HL-60/S4 treated with phorbol 12-myristate 13-acetate at 8.2 ng/mL for 4 days and 3 days (cell line): ENCODE data around the gene SYNDIG1.

Experiments used
- in situ Hi-C: fragments of 300-500 bp; cut with MboI; formaldehyde crosslinking; loops from 2 replicates; pipeline ENCODE4 v1.15.0; 2022; ENCODE audit warnings: low sequenced_read_pairs

The SYNDIG1 gene

DNA sequence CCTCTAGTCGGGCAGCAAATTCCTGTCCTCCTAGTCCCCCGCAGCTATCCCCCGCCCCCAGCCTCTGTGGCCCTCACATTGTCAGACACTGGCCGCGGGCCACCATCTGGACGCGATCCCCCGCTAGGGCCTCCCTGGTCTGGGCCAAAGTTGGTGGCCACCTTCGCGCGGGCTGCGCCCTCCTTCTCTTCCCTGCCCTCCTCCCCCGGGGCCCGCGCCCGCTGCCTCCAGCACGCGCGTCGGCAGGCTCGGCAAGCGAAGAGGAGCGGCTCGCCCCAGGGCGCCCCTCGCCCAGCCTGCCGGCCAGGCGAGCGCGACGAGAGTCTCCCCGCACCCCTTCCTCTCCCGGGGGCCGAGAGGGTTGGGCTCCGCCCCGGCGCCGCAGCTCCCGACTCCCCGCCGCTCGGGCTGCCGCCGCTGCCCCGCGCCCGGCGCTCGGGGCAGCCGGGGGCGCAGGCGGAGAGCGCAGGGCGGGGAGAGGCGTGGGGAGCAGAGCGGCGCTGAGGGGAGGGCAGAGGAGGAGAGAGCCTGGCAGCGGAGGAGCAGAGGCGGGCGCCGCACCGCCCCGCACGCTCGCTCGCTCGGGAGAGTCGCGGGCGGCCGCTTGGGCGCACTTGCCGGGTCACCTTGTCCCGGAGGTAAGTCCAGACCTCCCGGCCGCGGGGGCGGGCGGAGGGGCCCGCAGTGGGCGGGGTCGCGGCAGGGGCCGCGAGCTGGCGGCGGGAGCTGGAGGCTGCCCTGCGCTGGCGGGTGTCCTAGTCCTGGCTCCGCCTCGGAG lies at the start of gene SYNDIG1:
TSS of gene SYNDIG1 (plus strand) at position 514 of the 778 bp plus-strand sequence. CDS start 73,469 bp downstream, outside the sequence.
- in situ Hi-C loops, result no loop called here

GRCh38 chr20:24419786-24420185 lies 49.6 kb upstream of the SYNDIG1 start:
- in situ Hi-C loops, result no loop called here

DNA sequence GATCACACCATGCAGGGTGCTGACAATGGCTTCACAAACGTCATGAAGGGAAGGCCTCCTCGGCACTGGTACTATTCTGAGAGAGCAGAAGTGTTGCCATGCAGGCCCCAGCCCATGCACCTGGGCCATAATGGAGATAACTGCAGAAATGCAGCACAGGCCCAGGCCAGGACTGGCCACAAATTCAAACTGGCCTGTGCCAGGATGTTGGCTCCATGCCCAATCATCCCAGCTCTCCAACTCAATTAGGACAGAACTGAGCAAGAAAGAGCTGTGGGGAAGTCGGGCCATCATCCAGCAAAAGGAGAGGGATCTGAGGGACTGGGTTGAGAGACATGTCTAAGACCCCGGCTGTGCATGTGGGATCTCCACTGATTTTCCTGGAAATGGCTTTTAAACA lies 48.9 kb upstream of the SYNDIG1 start:
- in situ Hi-C loops, result no loop called here

GRCh38 chr20:24421071-24421470 lies 48.4 kb upstream of the SYNDIG1 start:
- in situ Hi-C loops, result no loop called here

DNA sequence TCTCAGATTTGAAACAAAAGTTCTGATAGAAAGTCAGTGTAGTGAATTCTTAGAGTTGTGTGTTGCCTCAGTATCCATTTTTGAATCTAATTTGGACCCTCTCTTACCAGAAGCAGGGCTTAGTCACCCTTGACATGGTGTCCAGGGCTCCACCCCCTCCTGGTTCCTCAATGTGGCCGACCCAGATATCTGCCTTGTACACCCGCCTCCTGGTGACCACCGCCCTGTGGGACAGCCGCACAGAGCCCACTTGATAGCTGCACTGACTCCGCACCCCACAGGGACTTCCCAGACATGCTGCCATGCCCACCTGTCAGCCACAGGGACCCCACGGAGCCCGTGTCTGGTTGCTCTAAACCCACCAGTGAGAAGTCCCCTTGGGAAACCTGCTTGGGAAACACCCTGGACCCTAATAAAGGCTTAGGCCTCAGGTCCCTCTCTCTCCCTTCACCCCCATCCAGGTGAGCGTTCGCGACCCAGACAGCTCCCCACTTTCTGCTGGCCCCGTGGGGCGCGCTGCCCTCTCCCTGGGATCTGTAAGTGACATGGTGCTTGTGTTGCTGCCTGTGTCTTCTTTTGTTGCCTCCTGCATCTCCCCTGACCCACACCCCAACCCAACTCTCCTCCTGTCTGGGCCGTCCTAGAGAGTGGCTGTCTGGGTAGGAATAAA lies 47.2 kb upstream of the SYNDIG1 start:
- in situ Hi-C loops, result no loop called here

GRCh38 chr20:24423390-24424313 lies 45.8 kb upstream of the SYNDIG1 start:
- in situ Hi-C loops, result no loop called here

GRCh38 chr20:24425523-24426135 lies 43.8 kb upstream of the SYNDIG1 start:
- in situ Hi-C loops, result no loop called here

DNA sequence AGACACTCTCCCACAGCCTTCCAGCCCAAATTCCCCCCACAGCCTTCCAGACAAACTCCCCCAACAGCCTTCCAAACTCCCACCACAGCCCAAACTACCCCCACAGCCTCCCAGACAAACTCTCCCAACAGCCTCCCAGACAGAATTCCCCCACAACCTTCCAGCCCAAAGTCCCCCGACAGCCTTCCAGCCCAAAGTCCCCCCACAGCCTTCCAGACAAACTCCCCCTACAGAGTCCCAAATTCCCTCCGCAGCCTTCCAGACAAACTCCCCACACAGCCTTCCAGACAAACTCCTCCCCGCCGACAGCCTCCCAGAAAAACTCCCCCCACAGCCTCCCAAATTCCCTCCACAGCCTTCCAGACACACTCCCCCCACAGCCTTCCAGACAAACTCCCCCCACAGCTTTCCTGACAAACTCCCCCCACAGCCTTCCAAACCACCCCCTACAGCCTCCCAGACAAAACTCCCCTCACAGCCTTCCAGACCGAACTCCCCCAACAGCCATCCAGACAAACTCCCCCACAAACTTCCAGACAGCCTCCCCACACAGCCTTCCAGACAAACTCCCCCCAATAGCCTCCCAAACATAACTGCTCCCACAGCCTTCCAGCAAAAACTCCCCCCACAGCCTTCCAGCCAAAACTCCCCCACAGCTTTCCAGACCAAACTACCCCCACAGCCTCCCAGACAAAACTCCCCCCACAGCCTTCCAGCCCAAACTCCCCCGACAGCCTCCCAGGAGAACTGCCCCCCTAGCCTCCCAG lies 38.0 kb upstream of the SYNDIG1 start:
- in situ Hi-C loops, result no loop called here

DNA sequence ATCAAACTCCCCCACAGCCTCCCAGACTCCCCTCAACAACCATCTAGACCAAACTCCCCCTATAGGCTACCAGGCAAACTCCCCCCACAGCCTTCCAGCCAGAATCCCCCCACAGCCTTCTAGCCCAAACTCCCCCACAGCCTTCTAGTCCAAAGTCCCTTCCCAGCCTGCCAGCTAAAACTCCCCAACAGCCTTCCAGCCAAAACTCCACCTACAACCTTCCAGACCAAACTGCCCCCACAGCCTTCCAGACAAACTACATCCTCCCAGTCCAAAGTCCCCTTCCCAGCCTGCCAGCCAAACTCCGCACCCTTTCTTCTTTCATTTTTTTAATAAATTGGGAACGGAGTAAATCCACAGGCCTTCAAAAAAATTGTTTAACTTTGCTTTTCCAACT lies 37.4 kb upstream of the SYNDIG1 start:
- in situ Hi-C loops, result no loop called here

DNA sequence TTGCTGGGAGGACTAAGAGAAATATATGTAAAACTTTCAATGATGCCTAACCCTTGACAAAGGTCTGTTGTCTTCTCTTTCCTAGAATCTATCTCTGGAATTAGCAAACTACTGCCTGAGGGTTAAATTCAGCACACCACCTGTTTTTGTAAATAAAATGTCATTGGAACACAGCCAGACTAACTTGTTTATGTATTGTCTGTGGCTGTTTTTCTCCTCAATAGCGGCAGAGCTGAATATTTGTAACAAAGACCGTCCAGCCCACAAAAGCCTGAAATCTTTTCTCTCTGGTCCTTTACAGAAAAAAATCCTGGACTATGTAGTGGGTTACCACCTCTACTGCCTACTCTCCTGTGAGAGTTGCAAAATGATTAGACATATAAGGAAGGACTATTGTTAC lies 33.3 kb upstream of the SYNDIG1 start:
- in situ Hi-C loops, result no loop called here

DNA sequence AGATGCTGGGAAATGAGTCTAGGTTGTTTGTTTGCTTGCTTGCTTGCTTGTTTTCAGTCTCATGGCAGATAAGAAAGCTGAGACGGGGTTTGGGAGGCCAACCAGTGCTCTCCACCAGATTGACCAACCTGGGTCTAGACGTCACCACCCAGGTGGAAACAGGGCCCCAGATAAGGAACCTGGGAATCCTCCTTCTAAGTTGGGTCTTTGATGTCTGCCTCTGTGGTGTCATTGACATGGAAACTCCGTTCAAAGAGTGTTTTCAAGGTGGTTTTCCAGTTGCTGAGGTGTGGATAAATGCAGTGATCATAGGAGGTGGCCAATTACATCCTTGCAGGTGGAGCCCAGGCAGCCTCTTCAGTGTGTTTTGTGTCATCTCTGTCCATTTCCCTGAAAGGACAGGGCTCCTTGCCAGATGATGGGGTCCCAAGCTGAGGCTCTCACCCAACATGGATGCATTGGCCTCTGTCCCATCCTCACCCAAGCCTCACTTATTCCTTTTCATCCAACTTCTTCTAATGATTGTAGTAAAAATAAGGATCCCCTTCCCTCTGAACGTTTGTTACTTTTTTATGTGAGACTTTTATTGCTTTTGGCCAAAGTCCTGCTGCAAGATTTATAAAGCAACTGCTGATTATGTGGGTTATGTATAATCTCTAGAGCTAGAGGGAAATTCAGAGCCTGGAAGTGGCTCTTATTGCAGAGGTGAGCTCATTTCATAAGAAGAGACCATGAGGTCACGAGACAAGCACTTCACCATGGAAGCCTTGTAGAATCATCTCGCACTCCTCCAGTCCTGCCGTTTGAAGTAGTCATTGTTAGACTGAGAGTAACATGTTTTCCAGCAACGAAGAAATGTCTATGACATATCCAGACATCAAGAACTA lies 32.0 kb upstream of the SYNDIG1 start:
- in situ Hi-C loops, result no loop called here

GRCh38 chr20:24438331-24438730 lies 31.1 kb upstream of the SYNDIG1 start:
- in situ Hi-C loops, result no loop called here

- in situ Hi-C loops, result no loop called here
Measured at GRCh38 chr20:24439737-24440387, 29.6 kb upstream of the SYNDIG1 start.

DNA sequence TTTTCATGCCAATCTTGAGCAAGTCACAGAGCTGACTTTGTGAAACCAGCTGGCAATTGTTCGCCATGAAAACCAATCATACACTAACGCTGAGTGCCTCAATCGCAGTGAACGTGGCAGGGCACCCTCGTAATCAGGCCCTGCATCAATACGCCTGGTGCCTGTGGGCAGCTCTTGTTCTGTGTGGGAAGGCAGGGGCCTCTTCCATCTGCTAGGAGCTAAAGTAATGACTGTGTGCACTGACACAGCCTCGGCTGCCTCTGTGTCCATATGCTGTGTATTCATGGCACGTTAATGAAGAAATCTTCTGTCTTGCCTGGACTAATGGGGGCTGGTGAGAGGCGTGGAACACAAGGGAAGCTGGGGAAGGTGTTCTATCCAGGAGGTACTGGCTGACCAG lies 27.8 kb upstream of the SYNDIG1 start:
- in situ Hi-C loops, result no loop called here

- in situ Hi-C loops, result no loop called here
Measured at GRCh38 chr20:24442909-24443308, 26.5 kb upstream of the SYNDIG1 start.

GRCh38 chr20:24443436-24443835 lies 26.0 kb upstream of the SYNDIG1 start:
- in situ Hi-C loops, result no loop called here

- in situ Hi-C loops, result no loop called here
Measured at GRCh38 chr20:24444526-24445190, 24.8 kb upstream of the SYNDIG1 start.

DNA sequence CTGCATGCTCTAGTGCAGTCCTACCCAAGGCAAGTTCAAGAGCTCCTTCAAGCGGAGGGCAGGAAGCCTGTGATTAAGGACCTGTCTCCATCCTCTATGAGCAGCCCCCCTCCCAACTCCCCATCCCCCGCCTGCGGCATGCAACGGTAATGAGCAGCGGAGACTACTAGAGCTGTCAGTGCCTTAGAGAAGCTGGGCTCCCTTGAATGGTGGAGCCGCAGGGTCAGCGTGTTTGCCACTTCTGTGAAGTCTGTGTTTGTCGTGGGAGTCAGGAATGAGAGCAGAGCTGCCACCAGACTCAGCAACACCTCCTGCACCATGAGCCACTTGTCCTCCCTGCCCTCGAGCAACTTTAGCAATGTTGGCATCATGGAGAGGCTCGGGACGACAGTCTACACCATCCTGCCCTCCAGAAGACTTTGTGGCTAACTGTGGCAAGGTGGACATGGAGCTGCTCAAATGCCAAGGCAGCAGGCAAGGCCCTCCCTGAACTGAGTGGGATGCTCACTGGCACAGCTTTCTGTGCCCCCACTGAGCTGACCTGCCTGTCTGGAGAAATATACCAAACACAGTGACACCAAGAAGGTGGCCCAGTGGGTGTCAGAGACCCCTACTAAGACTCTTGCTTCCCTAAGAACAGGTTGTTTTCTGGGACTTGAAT lies 23.8 kb upstream of the SYNDIG1 start:
- in situ Hi-C loops, result no loop called here
